Astrocyte (in vitro differentiated cells and primary cell): ENCODE results near the gene CDC20B. TPM values are rescaled to one million over a fixed set of nuclear protein-coding genes. Genes with fewer than 3 reads are reported as not detected.

Experiments used
- DNase-seq: peaks from one replicate; pipeline ENCODE4 v3.0.0-alpha.2; 2010; ENCODE audit warnings: low read depth
- FAIRE-seq: peaks from 2 replicates; lab custom pipeline; 2011; peaks lifted over from hg19 to GRCh38; lab: Jason Lieb, UNC
- H2AFZ ChIP-seq: 2 replicates; pipeline ENCODE4 v1.6.0; 2012; ENCODE audit warnings: low read depth, low read length, inconsistent platforms
- H3K27ac ChIP-seq: 2 replicates; pipeline ENCODE4 v1.5.1; 2011; ENCODE audit warnings: low read depth, low read length, inconsistent platforms
- H3K27me3 ChIP-seq: 2 replicates; pipeline ENCODE4 v1.6.0; 2011; ENCODE audit warnings: low read length, inconsistent platforms; ENCODE audit not compliant: insufficient read depth
- H3K36me3 ChIP-seq: 2 replicates; pipeline ENCODE4 v1.5.1; 2011; ENCODE audit warnings: low read length, inconsistent platforms; ENCODE audit not compliant: insufficient read depth
- H3K4me1 ChIP-seq: 2 replicates; pipeline ENCODE4 v1.5.1; 2011; ENCODE audit warnings: low read length, inconsistent platforms; ENCODE audit not compliant: insufficient read depth
- H3K4me2 ChIP-seq: 2 replicates; pipeline ENCODE4 v1.6.0; 2012; ENCODE audit warnings: low read length, inconsistent platforms
- H3K4me3 ChIP-seq: 2 replicates; pipeline ENCODE4 v1.5.1; 2011; ENCODE audit warnings: low read depth, mild to moderate bottlenecking, low read length, inconsistent platforms; ENCODE audit not compliant: insufficient read depth
- H3K79me2 ChIP-seq: 2 replicates; pipeline ENCODE4 v1.6.0; 2012; ENCODE audit warnings: mild to moderate bottlenecking, low read length, inconsistent platforms; ENCODE audit not compliant: insufficient read depth
- H3K9ac ChIP-seq: 2 replicates; pipeline ENCODE4 v1.6.0; 2012; ENCODE audit warnings: mild to moderate bottlenecking, low read length, inconsistent platforms
- H3K9me3 ChIP-seq: 2 replicates; pipeline ENCODE4 v1.5.1; 2012; ENCODE audit warnings: low read depth, mild to moderate bottlenecking, low read length, inconsistent platforms; ENCODE audit not compliant: insufficient read depth
- H4K20me1 ChIP-seq: 2 replicates; pipeline ENCODE4 v1.6.0; 2012; ENCODE audit warnings: low read length, inconsistent platforms; ENCODE audit not compliant: insufficient read depth
- H3K27ac Mint-ChIP-seq: one replicate; pipeline ENCODE4 v1.8.0; 2021; ENCODE audit warnings: mild to moderate bottlenecking, mixed read lengths; ENCODE audit not compliant: unreplicated experiment
- H3K27me3 Mint-ChIP-seq: one replicate; pipeline ENCODE4 v1.8.0; 2021; ENCODE audit warnings: low read depth, mixed read lengths; ENCODE audit not compliant: unreplicated experiment
- H3K36me3 Mint-ChIP-seq: one replicate; pipeline ENCODE4 v1.8.0; 2021; ENCODE audit warnings: low read depth, mixed read lengths; ENCODE audit not compliant: unreplicated experiment
- H3K4me1 Mint-ChIP-seq: one replicate; pipeline ENCODE4 v1.8.0; 2021; ENCODE audit warnings: low read depth, mixed read lengths; ENCODE audit not compliant: unreplicated experiment
- H3K4me3 Mint-ChIP-seq: one replicate; pipeline ENCODE4 v1.8.0; 2021; ENCODE audit warnings: mild to moderate bottlenecking, moderate library complexity, mixed read lengths; ENCODE audit not compliant: unreplicated experiment
- H3K9me3 Mint-ChIP-seq: one replicate; pipeline ENCODE4 v1.8.0; 2021; ENCODE audit warnings: mild to moderate bottlenecking, mixed read lengths; ENCODE audit not compliant: unreplicated experiment
- EZH2 ChIP-seq: IDR thresholded peaks from 2 replicates; pipeline ENCODE4 v1.6.1; 2012; ENCODE audit warnings: mild to moderate bottlenecking, low read length, inconsistent platforms; ENCODE audit not compliant: insufficient read depth
- microRNA-seq: library from miRNA; unstranded; fragments of <30 nt; microRNA quantifications from one replicate; pipeline ENCODE4 v1.2.0, GENCODE V29; 2020
- total RNA-seq: library from RNA; stranded (reverse); gene quantifications from 2 replicates; pipeline ENCODE4 v1.2.1, GENCODE V29; 2021
- TF ChIP-seq, protein P1 (sequence below): IDR thresholded peaks from 2 replicates; pipeline ENCODE4 v1.5.1; 2011; ENCODE audit warnings: low read depth, mild to moderate bottlenecking, inconsistent platforms, low read length, moderate library complexity; ENCODE audit not compliant: insufficient read depth

Gene CDC20B
- total RNA-seq, 1 donor from 2014 or later, result 0.11 TPM

DNA sequence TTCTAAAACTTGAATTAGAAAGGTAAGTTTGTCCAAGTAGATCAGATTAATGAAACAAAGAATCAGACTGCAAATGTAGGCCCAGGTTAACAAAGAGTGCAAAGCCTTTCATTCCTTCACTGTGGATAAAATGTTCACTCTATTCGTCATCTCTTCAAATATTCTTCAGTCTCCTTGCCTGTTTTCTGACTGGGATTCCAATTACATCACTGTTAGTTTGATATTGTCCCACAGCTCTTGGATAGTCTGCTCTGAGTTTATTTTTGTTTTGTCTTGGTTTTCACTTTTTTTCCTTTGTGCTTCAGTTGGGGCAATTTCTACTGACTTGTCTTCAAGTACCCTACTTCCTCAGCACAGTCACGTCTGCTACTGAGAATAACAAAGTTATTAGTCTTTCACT is 109.1 kb downstream of the CDC20B start:
- no peaks in the 10 kb centered on the region for H4K20me1 ChIP-seq
- H3K27me3 ChIP-seq, result no peaks in the 10 kb centered on the region
- no peak overlapping the region for H3K4me2 ChIP-seq
- H3K36me3 ChIP-seq, result no peaks in the 10 kb centered on the region
- Mint-ChIP-seq H3K4me1 (peaks cover 23% of the 10 kb centered on the region), H3K4me3 (no peak overlapping the region), H3K27ac (peak overlapping the region; percentile 28), H3K36me3 (no peaks in the 10 kb centered on the region), H3K9me3 (peaks cover 2% of the 10 kb centered on the region), H3K27me3 (no peaks in the 10 kb centered on the region)
- peak overlapping the region; percentile 16 for H2AFZ ChIP-seq
- H3K4me1 ChIP-seq, result peaks cover 9% of the 10 kb centered on the region
- H3K9ac ChIP-seq, result peak overlapping the region; percentile 5
- H3K79me2 ChIP-seq, result no peaks in the 10 kb centered on the region
- DNase-seq (peak; percentile 63), FAIRE-seq (peak; percentile 87)
- no peak for TF ChIP-seq EZH2
- TF ChIP-seq, protein P1, sequence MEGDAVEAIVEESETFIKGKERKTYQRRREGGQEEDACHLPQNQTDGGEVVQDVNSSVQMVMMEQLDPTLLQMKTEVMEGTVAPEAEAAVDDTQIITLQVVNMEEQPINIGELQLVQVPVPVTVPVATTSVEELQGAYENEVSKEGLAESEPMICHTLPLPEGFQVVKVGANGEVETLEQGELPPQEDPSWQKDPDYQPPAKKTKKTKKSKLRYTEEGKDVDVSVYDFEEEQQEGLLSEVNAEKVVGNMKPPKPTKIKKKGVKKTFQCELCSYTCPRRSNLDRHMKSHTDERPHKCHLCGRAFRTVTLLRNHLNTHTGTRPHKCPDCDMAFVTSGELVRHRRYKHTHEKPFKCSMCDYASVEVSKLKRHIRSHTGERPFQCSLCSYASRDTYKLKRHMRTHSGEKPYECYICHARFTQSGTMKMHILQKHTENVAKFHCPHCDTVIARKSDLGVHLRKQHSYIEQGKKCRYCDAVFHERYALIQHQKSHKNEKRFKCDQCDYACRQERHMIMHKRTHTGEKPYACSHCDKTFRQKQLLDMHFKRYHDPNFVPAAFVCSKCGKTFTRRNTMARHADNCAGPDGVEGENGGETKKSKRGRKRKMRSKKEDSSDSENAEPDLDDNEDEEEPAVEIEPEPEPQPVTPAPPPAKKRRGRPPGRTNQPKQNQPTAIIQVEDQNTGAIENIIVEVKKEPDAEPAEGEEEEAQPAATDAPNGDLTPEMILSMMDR, result no peak
- H3K9me3 ChIP-seq, result no peaks in the 10 kb centered on the region
- no peak overlapping the region for H3K4me3 ChIP-seq
- peak overlapping the region; percentile 76 for H3K27ac ChIP-seq

DNA sequence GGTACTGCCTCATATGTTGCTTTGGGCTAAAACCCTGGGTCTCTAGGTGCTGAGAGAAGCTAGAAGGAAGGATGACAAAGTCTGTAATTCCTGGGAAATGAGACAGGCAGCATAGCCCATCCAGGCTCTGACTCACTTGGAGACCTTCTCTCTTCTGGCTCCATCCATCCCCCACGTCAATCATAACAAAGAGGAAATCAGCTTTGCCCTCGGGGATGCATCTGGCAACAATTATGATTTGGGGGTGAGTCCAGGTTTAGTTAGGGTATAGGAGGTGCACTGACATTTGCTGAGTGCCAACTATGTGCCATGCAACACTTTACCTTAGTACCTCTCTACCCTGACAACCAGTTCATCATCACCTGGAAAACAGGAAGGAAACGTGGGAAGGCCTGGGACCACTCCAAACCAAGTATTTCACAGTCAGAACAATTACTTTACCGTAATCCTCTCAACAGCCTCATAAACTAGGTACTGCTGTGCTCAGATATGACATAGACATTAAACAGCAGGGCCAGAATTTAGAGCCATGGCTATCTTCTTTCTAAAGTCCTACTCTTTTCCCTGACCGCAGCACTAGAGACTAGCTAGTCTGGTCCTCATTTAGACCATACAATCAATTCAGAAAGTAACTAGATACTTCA is 109.6 kb downstream of the CDC20B start:
- TF ChIP-seq EZH2, result no peak
- TF ChIP-seq, protein P1, result no peak
- Histone ChIP-seq H3K9ac (peak overlapping the region; percentile 5), H3K27ac (peak overlapping the region; percentile 76), H3K27me3 (no peaks in the 10 kb centered on the region), H3K4me2 (peak overlapping the region; percentile 49), H3K36me3 (no peaks in the 10 kb centered on the region), H4K20me1 (no peaks in the 10 kb centered on the region), H2AFZ (no peak overlapping the region), H3K79me2 (no peaks in the 10 kb centered on the region), H3K4me1 (peaks cover 9% of the 10 kb centered on the region), H3K9me3 (no peaks in the 10 kb centered on the region), H3K4me3 (no peak overlapping the region)
- Mint-ChIP-seq H3K9me3 (peaks cover 2% of the 10 kb centered on the region), H3K36me3 (no peaks in the 10 kb centered on the region), H3K4me3 (no peak overlapping the region), H3K27me3 (peaks cover 2% of the 10 kb centered on the region), H3K27ac (peak overlapping the region; percentile 63), H3K4me1 (peaks cover 23% of the 10 kb centered on the region)
- FAIRE-seq (peak; percentile 64), DNase-seq (peak; percentile 48)

Small RNA genes lying within 50 kb of the gene (microRNA-seq; reads per million reads assigned to microRNA genes)
- gene MIR449A (33.1 reads per million, percentile 53 among the genes with 10 or more reads in this experiment), gene MIR449B (0.82 reads per million), gene MIR449C (4.7 reads per million, percentile 19 among the genes with 10 or more reads in this experiment)

Other genes starting within 250 kb of the CDC20B start
- 0.54 TPM in 1 of 2 replicates, not detected in the other for gene ESM1, start 187.6 kb downstream of the CDC20B start, total RNA-seq
- gene GZMK, start 148.9 kb downstream of the CDC20B start, total RNA-seq, result not detected in 2 replicates
- 1.7 and 2.6 TPM in 2 replicates for gene GZMA, start 70.5 kb downstream of the CDC20B start, total RNA-seq
- 144 and 176 TPM in 2 replicates for gene GPX8, start 13.0 kb downstream of the CDC20B start, total RNA-seq
- not detected in 2 replicates for gene MCIDAS, start 54.1 kb upstream of the CDC20B start, total RNA-seq
- 0.19 and 0.43 TPM in 2 replicates for gene CCNO, start 60.4 kb upstream of the CDC20B start, total RNA-seq
- gene DHX29, start 134.5 kb upstream of the CDC20B start, total RNA-seq, result 27.0 and 28.8 TPM in 2 replicates
- 68.1 and 68.7 TPM in 2 replicates for gene MTREX, start 134.8 kb upstream of the CDC20B start, total RNA-seq